SK-N-SH (cell line): ENCODE data around the gene COPS7A.
"Not testable (repeated sequence)": the region's sequence is repeated elsewhere in the genome, so short reads cannot be mapped to it uniquely, and the experiment has no call there.

Experiments
- CTCF ChIP-seq: fragments of 200-600 bp; sonication (generic); IDR thresholded peaks from 2 replicates; pipeline ENCODE4 v1.6.1; 2017; ENCODE audit warnings: antibody characterized with exemption, mild to moderate bottlenecking, moderate library complexity
- GATA2 ChIP-seq: sonication (generic); formaldehyde crosslinking; IDR thresholded peaks from 2 replicates; pipeline ENCODE4 v1.5.0; 2020; ENCODE audit warnings: mild to moderate bottlenecking, missing genetic modification reagents
- MAX ChIP-seq: IDR thresholded peaks from 2 replicates; pipeline ENCODE4 v1.4.0; 2012; ENCODE audit warnings: low read depth
- MXI1 ChIP-seq: IDR thresholded peaks from 2 replicates; pipeline ENCODE4 v1.6.1; 2012; ENCODE audit warnings: mild to moderate bottlenecking, low read depth, low read length, improper control_type of control experiment
- REST ChIP-seq: IDR thresholded peaks from 2 replicates; pipeline ENCODE4 v1.6.1; 2012; ENCODE audit warnings: mild to moderate bottlenecking, low read depth, low read length, moderate library complexity
- RXRA ChIP-seq: IDR thresholded peaks from 2 replicates; pipeline ENCODE4 v1.4.0; 2012; ENCODE audit warnings: low read depth, mild to moderate bottlenecking, borderline replicate concordance

GRCh38 chr12:6742080-6742479 is 18.2 kb downstream of the COPS7A start:
- TF ChIP-seq MXI1; CTCF; REST; RXRA; MAX; GATA2 (CRISPR knock-in tag): not testable (repeated sequence)
